ENCODE measurements around the gene DNAJC7.
"Not testable (repeated sequence)": the region's sequence is repeated elsewhere in the genome, so short reads cannot be mapped to it uniquely, and the experiment has no call there.

DNAJC7 gene

DNA sequence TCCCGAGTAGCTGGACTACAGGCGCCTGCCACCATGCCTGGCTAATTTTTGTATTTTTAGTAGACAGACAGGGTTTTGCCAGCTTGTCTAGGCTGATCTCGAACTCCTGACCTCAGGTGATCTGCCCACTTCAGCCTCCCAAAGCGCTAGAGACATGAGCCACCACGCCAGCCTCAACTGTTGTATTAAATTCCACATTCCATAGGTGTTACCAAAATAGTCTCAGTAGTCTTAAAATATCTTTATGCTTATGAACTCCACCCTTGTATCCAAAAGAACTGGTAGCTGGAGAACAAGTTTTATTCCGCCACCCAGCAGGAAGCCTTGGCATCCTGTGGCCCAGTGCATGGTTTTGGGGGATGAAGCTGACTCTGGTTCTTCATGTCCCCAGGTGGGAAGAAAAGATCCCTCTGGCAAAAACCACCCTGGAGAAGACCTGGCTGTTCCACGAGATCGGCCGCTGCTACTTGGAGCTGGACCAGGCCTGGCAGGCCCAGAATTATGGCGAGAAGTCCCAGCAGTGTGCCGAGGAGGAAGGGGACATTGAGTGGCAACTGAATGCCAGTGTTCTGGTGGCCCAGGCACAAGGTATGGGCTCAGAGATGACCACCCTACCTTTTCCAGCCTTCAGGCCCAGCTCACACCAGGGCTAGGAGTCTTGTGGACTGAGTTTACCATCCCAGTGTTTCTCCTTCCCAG is 68.3 kb downstream of the DNAJC7 start:
- no peak for DNase-seq

DNA sequence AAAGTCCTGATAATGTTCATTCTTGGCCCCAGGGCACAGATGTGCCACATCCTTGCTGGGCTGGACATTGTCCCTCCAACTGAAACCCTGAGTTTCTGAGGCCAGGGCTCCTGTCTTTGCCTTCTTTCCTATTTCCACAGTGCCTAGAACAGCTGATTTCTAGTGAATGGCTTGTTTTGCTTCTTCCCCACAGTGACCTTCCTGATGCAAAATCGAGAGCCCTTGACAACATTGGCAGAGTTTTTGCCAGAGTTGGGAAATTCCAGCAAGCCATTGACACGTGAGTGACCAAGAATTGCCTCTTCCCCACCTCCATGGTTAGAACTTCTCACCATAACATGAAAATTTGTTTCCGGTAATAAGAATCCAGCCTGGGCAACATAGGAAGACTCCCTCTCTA is 72.3 kb downstream of the DNAJC7 start:
- DNase-seq = no peak

DNA sequence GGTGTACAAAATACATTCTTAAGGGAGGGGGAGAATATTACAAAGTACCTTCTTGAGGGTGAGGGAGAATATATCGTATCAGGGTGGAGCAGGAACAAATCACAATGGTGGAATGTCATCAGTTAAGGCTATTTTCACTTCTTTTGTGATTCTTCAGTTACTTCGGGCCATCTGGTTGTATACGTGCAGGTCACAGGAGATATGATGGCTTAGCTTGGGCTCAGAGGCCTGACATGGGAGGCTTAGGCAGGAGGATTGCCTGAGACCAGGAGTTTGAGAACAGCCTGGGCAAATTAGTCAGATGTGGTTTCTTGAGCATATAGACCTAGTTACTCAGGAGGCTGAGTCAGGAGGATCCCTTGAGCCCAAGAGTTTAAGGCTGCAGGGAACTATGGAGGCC is 73.7 kb downstream of the DNAJC7 start:
- no peak for DNase-seq

DNA sequence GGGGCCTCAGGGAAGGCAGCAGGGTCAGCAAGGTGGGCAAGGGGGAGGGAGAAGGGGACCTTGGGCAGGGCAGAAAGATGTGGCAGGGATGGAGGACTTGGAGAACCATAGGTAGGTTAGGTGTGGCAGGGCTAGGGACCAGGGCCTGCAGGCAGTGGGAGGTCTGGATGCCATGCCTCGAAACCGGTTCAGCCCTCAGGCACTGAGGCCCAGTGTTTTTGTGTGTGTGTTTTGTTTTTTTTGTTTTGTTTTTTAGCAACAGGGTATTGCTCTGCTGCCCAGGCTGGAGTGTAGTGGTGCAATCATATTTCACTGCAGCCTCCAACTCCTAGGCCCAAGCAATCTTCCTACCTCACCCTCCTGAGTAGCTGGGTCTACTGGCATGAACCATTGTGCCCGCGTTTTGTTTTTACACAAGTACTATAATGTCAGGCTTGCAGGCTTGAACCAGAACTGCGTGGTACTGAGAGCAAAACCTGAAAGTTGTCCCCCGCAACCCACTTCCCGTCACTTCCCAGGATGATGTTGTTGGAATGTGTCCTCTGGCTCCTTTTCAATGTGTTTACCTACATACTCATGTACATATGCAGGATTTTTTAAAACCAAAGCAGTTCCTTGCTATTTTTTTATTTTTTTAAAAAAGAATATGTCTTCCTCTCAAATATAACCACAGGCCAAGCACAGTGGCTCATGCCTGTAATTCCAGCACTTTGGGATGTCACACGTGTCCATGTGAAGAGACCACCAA is 74.4 kb downstream of the DNAJC7 start:
- DNase-seq = no peak

DNA sequence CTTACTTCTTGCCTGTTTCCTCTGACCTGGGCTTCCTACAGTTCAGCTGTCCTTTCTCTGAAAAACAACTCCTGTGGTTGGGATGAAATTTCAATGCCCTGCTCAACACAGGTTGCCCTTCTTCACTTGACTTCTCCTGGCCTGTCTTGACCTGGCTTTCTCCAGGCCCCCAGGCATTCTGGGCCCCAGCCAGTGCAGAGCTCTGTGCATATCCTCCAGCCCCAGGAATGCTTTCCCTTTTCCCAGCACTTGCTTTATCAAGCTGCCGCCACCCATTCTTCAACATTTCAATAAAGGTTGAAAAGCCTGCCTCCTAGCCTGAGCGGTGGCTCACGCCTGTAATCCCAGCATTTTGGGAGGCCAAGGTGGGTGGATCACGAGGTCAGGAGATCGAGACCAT is 76.1 kb downstream of the DNAJC7 start:
- no peak for DNase-seq

DNA sequence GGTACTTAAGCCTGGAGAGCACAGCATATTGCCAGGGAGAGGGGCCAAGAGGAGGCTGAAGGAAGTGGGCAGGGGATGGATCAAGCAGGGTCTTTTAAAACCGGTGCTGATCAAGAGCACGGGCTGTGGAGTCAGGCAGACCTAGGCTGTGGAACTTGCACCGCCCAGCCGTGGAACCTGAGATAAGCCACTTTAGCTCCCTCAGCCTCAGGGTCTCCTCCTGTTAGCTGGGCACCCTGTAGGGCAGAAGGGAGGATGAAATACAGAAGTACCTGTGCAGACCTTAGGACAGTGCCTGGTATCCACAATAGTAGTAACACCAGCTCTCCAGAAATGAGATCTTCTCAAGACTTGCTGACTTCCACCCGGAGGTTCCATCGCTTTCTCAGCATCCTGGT is 77.5 kb downstream of the DNAJC7 start:
- DNase-seq = no peak

DNA sequence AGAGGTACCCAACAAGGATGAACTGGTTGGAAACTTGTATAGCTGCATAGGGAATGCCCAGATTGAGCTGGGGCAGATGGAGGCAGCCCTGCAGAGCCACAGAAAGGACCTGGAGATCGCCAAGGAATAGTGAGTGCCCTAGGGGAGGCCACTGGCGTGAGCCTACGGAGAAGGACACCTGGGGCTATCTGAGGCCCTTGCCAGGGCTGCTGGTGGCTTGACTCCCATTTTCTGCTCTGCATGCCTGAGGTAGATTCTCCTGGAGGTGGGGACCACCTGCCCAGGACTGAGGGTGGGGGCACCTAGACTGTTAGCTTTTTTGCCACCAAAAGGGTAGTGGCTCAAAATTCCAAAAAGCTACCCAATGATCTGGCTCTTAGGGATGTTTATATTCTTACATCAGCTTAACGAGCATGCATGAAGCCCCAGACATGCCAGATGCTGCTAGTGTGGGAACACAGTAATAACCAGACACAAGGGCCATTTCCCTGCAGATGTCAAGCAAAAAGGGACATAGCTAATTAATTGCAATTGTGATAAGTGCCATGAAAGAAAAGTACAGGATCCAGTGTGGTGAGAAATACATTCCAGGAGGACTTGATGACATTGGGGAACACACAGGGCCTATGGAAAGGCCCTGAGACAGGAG is 78.1 kb downstream of the DNAJC7 start:
- DNase-seq = no peak

DNA sequence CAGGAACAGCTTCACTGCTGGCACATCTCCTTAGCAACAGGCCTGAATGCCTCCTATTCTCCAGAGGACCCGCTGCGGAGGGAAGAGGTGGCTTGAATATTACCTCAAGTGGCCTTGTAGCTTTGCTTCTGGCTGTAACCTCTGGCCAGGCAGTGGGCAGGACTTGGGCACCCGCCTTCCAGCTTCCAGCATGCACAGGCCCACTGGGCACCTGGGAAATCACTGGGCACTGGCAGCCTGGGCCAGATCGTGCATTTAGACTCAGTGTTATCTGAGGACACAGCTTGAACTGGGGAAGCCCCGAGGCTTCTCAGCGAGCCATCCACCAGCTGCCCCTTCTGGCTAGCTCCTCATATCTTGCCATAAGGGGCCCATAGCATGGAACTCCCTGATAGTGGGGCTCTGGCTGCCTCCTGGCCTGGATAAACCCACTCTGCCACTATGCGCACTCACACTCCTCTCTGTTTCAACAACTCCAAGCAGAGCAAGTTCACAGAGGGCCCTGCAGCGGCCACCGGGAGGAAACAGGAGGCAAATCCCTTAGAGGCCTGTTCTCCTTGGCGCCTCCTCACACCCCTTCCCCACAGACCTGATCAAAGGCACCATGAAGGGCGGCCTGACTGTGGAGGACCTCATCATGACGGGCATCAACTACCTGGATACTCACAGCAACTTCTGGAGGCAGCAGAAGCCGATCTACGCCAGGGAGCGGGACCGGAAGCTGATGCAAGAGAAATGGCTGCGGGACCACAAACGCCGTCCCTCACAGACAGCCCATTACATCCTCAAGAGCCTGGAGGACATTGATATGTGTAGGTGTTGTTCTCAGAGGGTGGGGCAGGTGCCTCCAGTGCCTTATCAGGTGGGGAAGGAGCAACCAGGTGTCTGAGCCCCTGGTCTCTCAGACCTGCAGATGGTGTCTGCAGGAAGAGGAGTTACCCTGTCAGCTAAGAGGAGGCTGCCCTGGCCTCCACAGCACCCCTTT is 79.0 kb downstream of the DNAJC7 start:
- DNase-seq = no peak

DNA sequence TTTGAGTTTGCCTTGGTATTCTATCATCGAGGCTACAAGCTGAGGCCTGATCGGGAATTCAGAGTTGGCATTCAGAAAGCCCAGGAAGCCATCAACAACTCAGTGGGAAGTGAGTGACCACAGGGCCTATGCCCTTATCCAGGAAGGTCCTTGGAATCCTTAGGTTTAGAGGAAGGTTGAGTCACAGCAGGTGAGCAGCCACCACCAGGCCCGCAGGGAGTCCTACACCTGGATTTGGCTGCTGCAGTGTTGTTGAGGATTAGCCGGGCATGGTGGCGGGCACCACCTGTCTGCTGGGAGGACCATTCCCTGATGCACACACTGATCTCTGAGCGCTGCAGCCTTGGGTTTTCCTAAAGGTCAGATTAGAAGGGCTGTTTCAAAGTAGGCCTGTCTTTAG is 81.6 kb downstream of the DNAJC7 start:
- no peak for DNase-seq

DNA sequence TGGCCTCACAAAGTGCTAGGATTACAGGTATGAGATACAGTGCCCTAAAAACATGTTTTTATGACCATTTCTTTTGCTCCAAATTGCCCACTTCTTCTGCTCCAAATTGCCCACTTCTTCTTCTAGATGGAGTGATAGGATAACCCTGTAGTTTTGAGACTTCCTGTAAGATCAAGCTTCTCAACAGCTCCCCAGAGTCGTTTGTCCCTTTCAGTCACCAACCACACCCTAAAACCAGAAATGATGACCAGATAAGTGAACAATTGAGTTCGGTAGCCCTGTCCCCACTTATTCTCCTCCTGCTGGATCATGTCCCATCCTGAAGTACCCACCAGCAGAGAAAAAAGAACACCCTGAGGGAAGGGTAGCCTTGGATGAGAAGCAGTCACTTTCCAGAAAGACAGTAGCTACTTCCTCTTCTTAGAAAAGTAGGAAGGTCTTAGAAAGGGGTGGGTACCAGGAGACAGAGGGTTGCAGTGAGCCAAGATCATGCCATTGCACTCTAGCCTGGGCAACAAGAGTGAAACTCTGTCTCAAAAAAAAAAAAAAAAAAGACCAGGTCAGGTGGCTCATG is 84.3 kb downstream of the DNAJC7 start:
- DNase-seq = peak; percentile 28

DNA sequence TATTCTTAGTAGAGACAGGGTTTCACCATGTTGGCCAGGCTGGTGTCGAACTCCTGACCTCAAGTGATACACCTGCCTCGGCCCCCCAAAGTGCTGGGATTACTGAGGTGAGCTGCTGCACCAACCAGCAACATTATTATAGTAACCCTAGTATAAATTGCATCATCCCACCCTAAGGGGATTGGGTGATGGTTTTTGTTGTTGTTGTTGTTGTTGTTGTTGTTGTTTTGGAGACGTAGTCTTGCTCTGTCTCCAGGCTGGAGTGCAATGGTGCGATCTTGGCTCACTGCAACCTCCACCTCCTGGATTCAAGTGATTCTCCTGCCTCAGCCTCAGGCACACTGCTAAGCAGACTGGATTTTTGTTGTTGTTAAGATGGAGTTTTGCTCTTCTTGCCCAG is 85.5 kb downstream of the DNAJC7 start:
- not testable (repeated sequence) for DNase-seq

DNA sequence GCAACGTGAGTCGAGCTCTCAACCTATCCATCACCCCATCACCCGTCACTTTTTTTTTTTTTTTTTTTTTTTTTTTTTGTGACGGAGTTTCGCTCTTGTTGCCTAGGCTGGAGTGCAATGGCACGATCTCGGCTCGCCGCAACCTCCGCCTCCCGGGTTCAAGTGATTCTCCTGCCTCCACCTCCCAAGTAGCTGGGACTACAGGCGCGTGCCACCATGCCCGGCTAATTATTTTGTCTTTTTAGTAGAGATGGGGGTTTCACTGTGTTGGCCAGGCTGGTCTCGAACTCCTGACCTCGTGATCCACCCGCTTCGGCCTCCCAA is 86.4 kb downstream of the DNAJC7 start:
- DNase-seq = not testable (repeated sequence)

DNA sequence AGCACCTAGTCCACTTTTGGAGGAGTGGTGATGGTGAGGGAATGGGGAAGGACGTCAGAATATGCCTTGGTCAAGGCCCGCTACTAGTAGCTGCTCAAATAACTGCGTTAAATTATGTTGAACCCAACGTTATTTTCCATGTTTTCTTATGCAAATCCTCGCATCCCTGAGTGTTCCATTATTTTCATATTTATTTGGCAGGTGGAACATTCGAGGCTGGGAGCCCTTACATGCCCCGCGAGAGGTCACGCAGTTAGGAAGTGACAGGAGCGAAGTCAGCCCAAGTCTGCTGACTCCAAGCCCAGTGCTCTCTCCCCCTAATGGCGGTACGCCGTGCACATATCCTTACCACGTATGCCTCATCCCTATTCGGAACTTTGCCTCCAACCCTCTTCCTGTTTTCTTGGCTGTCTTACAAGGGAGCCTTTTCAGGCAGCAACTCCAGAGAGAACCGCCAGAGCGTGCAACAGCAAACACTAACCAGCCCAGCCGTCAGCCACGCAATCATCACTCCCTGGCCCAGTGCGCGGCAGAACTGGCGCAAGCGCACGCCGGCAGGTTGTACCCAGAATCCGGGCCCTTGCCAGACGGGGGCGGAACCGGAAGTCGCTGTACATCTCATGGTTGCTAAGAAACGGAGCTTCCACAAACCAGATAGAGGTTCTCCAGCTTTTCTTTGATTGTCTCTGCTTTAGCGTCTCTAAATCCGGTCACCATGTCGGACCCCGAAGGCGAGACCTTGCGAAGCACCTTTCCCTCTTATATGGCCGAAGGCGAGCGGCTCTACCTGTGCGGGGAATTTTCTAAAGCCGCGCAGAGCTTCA is 87.0 kb downstream of the DNAJC7 start, which contains the start of gene ODAD4:
Gene ODAD4, plus strand, starts transcription at position 609 of the 824 bp plus-strand sequence. Its CDS starts 107 bp downstream, at position 716.
- peak; percentile 97 for DNase-seq

DNA sequence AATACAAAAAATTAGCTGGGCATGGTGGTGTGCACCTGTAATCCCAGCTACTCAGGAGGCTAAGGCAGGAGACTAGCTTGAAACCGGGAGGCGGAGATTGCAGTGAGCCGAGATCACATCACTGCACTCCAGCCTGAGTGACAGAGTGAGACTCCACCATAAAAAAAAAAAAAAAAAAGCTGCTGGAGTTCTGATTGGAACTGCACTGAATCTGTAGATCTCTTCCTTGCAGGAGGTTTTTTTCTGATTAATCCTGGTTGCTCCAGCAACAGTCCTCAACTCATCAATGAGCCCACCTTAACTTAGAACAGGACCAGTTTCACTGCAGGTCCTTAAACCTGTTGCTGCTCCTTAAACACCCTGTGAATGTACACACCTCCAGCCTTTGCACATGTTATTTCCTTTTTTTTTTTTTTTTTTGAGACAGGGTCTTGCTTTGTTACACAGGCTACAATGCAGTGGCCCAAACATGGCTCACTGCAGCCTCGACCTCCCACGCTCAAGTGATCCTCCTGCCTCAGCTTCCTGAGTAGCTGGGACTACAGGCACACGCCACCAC is 88.5 kb downstream of the DNAJC7 start:
- no peak for DNase-seq

Measured in activated CD4-positive, alpha-beta T cell treated with anti-CD3 and anti-CD28 coated beads, Interleukin-10, Interleukin-2, amounts not matched to agents 100 ng/mL and 50 ng/mL, durations not matched to agents 16 hours and 8 hours (primary cell).